ENCODE data around the gene RNF175. TPM values are rescaled to one million over a fixed set of nuclear protein-coding genes. Genes with fewer than 3 reads are reported as not detected.

The RNF175 gene
- total and polyA plus RNA-seq, 2 donors: 0.14 to 0.19 TPM

DNA sequence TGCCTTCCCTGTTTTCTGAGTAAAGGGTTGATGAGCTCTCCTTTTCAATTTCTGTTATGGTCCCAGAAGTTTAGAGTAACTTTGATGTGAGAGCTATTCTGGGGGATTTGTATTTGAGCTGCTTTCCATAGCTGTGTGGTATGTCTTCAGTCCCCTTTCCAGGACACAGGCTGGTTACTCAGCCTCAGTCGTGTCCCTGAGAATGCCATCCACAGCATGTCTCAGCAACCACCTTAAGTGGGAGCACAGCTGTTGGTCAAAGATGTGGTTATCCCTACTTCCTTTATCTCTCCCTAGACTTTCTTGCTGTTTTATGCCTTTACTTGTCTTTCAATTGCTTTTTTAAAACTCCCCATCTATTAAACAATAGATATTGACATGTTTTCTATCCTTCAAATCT is 37.8 kb downstream of the RNF175 start:
- no peaks in the 10 kb centered on the region for H3K9me3 ChIP-seq (ENCODE audit: control insufficient read depth in 2 of 2, insufficient read depth in 1 of 2, low read length in 1 of 2)
- DNase-seq (ENCODE audit: low read depth in 6 of 9, low spot score in 9 of 9): no peak
- no peak overlapping the region for H3K27ac ChIP-seq (ENCODE audit: low read depth in 1 of 2, low read length in 1 of 2)
- H3K4me3 ChIP-seq (ENCODE audit: low read length in 2 of 2): no peak overlapping the region
- no peaks in the 10 kb centered on the region for H3K36me3 ChIP-seq (ENCODE audit: control insufficient read depth in 2 of 2, insufficient read depth in 2 of 2, low read length in 1 of 2)
- no peaks in the 10 kb centered on the region for H3K27me3 ChIP-seq (ENCODE audit: control insufficient read depth in 2 of 2, insufficient read depth in 1 of 2, low read length in 1 of 2)
- 63% methylated on average over 1 of the region's 1 CpG for WGBS
- peaks cover 0 to 6% of the 10 kb centered on the region in 2 donors for H3K4me1 ChIP-seq (ENCODE audit: control insufficient read depth in 2 of 2, insufficient read depth in 2 of 2, low read length in 2 of 2)

- Histone ChIP-seq H3K27me3 (ENCODE audit: control insufficient read depth in 2 of 2, insufficient read depth in 1 of 2, low read length in 1 of 2) (no peaks in the 10 kb centered on the region), H3K27ac (ENCODE audit: low read depth in 1 of 2, low read length in 1 of 2) (no peak overlapping the region), H3K36me3 (ENCODE audit: control insufficient read depth in 2 of 2, insufficient read depth in 2 of 2, low read length in 1 of 2) (no peaks in the 10 kb centered on the region), H3K4me3 (ENCODE audit: low read length in 2 of 2) (no peak overlapping the region), H3K4me1 (ENCODE audit: control insufficient read depth in 2 of 2, insufficient read depth in 2 of 2, low read length in 2 of 2) (no peaks in the 10 kb centered on the region), H3K9me3 (ENCODE audit: control insufficient read depth in 2 of 2, insufficient read depth in 1 of 2, low read length in 1 of 2) (no peaks in the 10 kb centered on the region)
- no peak for DNase-seq (ENCODE audit: low read depth in 6 of 9, low spot score in 9 of 9)
- WGBS: 93% methylated on average over 2 of the region's 2 CpGs
Measured at GRCh38 chr4:153713866-153714646, 45.8 kb downstream of the RNF175 start.

DNA sequence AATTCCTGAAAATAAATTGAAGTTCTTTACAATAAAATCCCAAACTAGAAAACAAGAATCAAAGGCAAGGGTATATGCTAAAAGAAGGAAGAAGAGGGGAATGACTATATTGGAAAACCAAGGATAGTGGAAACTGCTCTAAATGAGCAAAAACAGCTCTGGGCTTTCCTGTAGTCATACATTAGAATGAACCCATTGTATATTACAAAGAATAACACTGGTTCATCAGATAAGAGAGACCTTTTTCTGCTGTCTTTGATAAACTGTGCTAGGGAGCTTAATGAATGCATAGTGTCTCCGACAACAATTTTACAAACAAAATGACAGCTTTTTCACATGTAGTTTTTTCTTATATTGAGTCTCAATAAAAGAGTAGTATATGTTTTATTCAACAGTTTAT is 49.1 kb downstream of the RNF175 start:
- WGBS: 99% methylated on average over 1 of the region's 1 CpG
- Histone ChIP-seq H3K27me3 (ENCODE audit: control insufficient read depth in 2 of 2, insufficient read depth in 1 of 2, low read length in 1 of 2) (no peaks in the 10 kb centered on the region), H3K9me3 (ENCODE audit: control insufficient read depth in 2 of 2, insufficient read depth in 1 of 2, low read length in 1 of 2) (no peaks in the 10 kb centered on the region), H3K36me3 (ENCODE audit: control insufficient read depth in 2 of 2, insufficient read depth in 2 of 2, low read length in 1 of 2) (no peaks in the 10 kb centered on the region), H3K4me3 (ENCODE audit: low read length in 2 of 2) (no peak overlapping the region), H3K4me1 (ENCODE audit: control insufficient read depth in 2 of 2, insufficient read depth in 2 of 2, low read length in 2 of 2) (peaks cover 0 to 2% of the 10 kb centered on the region in 2 donors), H3K27ac (ENCODE audit: low read depth in 1 of 2, low read length in 1 of 2) (no peak overlapping the region)
- no peak for DNase-seq (ENCODE audit: low read depth in 6 of 9, low spot score in 9 of 9)

GRCh38 chr4:153706519-153706918 is 53.3 kb downstream of the RNF175 start:
- H3K4me1 ChIP-seq (ENCODE audit: control insufficient read depth in 2 of 2, insufficient read depth in 2 of 2, low read length in 2 of 2): peaks cover 0 to 3% of the 10 kb centered on the region in 2 donors
- H3K27me3 ChIP-seq (ENCODE audit: control insufficient read depth in 2 of 2, insufficient read depth in 1 of 2, low read length in 1 of 2): no peaks in the 10 kb centered on the region
- no peaks in the 10 kb centered on the region for H3K9me3 ChIP-seq (ENCODE audit: control insufficient read depth in 2 of 2, insufficient read depth in 1 of 2, low read length in 1 of 2)
- no peak overlapping the region for H3K27ac ChIP-seq (ENCODE audit: low read depth in 1 of 2, low read length in 1 of 2)
- no peaks in the 10 kb centered on the region for H3K36me3 ChIP-seq (ENCODE audit: control insufficient read depth in 2 of 2, insufficient read depth in 2 of 2, low read length in 1 of 2)
- no peak for DNase-seq (ENCODE audit: low read depth in 6 of 9, low spot score in 9 of 9)
- no peak overlapping the region for H3K4me3 ChIP-seq (ENCODE audit: low read length in 2 of 2)

DNA sequence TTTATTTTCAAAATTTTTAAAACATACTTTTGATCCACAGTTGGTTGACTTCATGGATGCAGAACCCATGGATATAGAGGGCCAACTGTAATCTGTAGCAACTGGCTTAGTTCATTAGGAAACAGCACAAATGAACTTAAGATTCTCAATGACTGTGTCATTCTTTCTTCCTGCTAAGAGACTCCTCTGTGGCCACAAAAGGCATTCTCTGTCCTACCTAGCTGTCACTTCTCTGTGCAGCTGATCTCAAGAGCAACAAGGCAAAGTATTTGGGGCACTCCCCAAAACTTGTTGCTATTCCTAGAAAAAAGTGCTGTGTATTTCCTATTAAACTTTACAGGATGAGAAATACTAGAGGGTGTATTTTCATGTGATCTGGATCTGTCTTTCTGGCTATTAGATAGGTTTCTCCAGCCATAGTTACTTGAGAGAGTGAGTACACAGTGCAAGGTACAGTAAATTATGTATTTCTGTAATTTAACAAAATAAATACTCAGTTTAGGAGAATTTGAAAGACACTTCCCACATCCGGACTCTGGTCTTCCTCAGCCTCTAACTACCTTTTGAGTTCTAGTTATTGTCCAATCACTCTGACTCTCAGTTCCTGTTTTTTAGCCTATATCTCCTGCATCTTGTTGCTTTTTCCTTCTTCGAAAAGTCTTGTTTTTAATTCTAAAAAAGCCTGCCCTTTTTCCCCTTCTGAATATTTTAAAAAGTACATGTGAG is 53.9 kb downstream of the RNF175 start:
- DNase-seq (ENCODE audit: low read depth in 6 of 9, low spot score in 9 of 9): peak in 2 of 9 donors; percentile 10 to 41
- H3K36me3 ChIP-seq (ENCODE audit: control insufficient read depth in 2 of 2, insufficient read depth in 2 of 2, low read length in 1 of 2): no peaks in the 10 kb centered on the region
- H3K27me3 ChIP-seq (ENCODE audit: control insufficient read depth in 2 of 2, insufficient read depth in 1 of 2, low read length in 1 of 2): no peaks in the 10 kb centered on the region
- H3K4me3 ChIP-seq (ENCODE audit: low read length in 2 of 2): no peak overlapping the region
- no peak overlapping the region for H3K27ac ChIP-seq (ENCODE audit: low read depth in 1 of 2, low read length in 1 of 2)
- H3K9me3 ChIP-seq (ENCODE audit: control insufficient read depth in 2 of 2, insufficient read depth in 1 of 2, low read length in 1 of 2): no peaks in the 10 kb centered on the region
- peaks cover 0 to 3% of the 10 kb centered on the region in 2 donors for H3K4me1 ChIP-seq (ENCODE audit: control insufficient read depth in 2 of 2, insufficient read depth in 2 of 2, low read length in 2 of 2)
- WGBS: 36% methylated on average over 2 of the region's 2 CpGs

DNA sequence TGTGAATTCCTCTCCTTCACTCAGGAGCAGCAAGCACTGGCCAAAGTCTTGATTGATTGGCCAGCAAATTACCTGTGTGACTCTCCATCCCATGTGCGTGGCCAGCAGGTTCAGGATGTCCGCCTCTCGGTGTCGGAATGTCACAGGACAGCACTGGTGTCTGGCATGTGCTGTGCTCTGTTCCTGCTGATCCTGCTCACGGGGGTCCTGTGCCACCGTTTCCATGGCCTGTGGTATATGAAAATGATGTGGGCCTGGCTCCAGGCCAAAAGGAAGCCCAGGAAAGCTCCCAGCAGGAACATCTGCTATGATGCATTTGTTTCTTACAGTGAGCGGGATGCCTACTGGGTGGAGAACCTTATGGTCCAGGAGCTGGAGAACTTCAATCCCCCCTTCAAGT is 55.3 kb downstream of the RNF175 start:
- Histone ChIP-seq H3K4me1 (ENCODE audit: control insufficient read depth in 2 of 2, insufficient read depth in 2 of 2, low read length in 2 of 2) (peaks cover 0 to 3% of the 10 kb centered on the region in 2 donors), H3K27me3 (ENCODE audit: control insufficient read depth in 2 of 2, insufficient read depth in 1 of 2, low read length in 1 of 2) (no peaks in the 10 kb centered on the region), H3K9me3 (ENCODE audit: control insufficient read depth in 2 of 2, insufficient read depth in 1 of 2, low read length in 1 of 2) (no peaks in the 10 kb centered on the region), H3K36me3 (ENCODE audit: control insufficient read depth in 2 of 2, insufficient read depth in 2 of 2, low read length in 1 of 2) (no peaks in the 10 kb centered on the region), H3K4me3 (ENCODE audit: low read length in 2 of 2) (no peak overlapping the region), H3K27ac (ENCODE audit: low read depth in 1 of 2, low read length in 1 of 2) (no peak overlapping the region)
- WGBS: 97% methylated on average over 7 of the region's 7 CpGs
- no peak for DNase-seq (ENCODE audit: low read depth in 6 of 9, low spot score in 9 of 9)

- peaks cover 1 to 13% of the 10 kb centered on the region in 2 donors for H3K9me3 ChIP-seq (ENCODE audit: control insufficient read depth in 2 of 2, insufficient read depth in 1 of 2, low read length in 1 of 2)
- 24% methylated on average over 9 of the region's 9 CpGs for WGBS
- H3K4me1 ChIP-seq (ENCODE audit: control insufficient read depth in 2 of 2, insufficient read depth in 2 of 2, low read length in 2 of 2): peaks cover 5 to 14% of the 10 kb centered on the region in 2 donors
- H3K27me3 ChIP-seq (ENCODE audit: control insufficient read depth in 2 of 2, insufficient read depth in 1 of 2, low read length in 1 of 2): peaks cover 24 to 43% of the 10 kb centered on the region in 2 donors
- peaks cover 0 to 3% of the 10 kb centered on the region in 2 donors for H3K36me3 ChIP-seq (ENCODE audit: control insufficient read depth in 2 of 2, insufficient read depth in 2 of 2, low read length in 1 of 2)
- H3K27ac ChIP-seq (ENCODE audit: low read depth in 1 of 2, low read length in 1 of 2): no peak overlapping the region
- DNase-seq (ENCODE audit: low read depth in 6 of 9, low spot score in 9 of 9): peak in 1 of 9 donors; percentile 14
- H3K4me3 ChIP-seq (ENCODE audit: low read length in 2 of 2): peak overlapping the region; percentile 44 to 55
Measured at GRCh38 chr4:153684971-153685371, 74.9 kb downstream of the RNF175 start.

DNA sequence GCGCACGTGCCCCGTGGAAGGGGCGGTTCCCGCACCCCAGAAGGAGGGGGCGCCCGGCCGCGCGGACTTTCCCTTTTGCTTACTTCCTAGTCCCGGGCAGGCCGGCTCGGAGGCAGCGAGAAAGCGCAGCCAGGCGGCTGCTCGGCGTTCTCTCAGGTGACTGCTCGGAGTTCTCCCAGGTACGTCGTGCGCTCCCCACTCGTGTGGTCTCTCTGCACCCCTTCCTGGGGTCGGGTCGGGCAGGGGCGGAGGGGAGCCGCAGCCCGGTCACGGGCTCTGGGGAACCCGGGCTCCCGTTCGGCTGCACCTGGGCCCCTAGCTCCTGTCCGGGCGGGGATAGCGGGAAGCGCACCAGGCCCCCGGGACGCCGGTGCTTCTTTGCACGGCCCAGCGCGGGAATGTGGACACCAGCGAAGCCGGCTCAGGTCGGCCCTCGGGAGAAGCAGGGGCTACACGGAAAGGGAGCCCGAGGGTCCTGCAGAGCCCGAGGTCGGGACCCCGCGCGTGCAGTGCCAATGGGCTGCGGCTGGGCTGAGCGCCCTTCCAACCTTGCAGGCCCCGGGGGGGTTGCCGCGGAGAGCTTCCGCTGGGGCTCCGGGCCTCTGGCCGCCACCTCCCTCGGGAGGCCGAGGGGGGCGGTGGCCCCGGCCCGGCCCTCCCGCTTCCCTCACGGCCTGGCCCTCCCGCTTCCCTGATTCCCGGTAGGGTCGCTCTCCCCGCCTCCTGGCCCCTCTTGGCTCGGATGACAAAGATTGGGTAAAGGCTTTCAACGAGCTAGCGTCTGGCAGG is 75.4 kb downstream of the RNF175 start, which contains the start of gene TLR2:
Gene TLR2 (plus strand): TSS at position 99 of the 789 bp plus-strand sequence. CDS start 18,628 bp downstream, outside the sequence.
- Histone ChIP-seq H3K36me3 (ENCODE audit: control insufficient read depth in 2 of 2, insufficient read depth in 2 of 2, low read length in 1 of 2) (peaks cover 0 to 3% of the 10 kb centered on the region in 2 donors), H3K27ac (ENCODE audit: low read depth in 1 of 2, low read length in 1 of 2) (no peak within 1 kb of the TSS), H3K4me3 (ENCODE audit: low read length in 2 of 2) (peak within 1 kb of the TSS; percentile 44 to 55), H3K27me3 (ENCODE audit: control insufficient read depth in 2 of 2, insufficient read depth in 1 of 2, low read length in 1 of 2) (peaks cover 24 to 43% of the 10 kb centered on the region in 2 donors), H3K4me1 (ENCODE audit: control insufficient read depth in 2 of 2, insufficient read depth in 2 of 2, low read length in 2 of 2) (peaks cover 5 to 14% of the 10 kb centered on the region in 2 donors), H3K9me3 (ENCODE audit: control insufficient read depth in 2 of 2, insufficient read depth in 1 of 2, low read length in 1 of 2) (peaks cover 0 to 11% of the 10 kb centered on the region in 2 donors)
- peak in 4 of 9 donors; percentile 12 to 56 (median 30) for DNase-seq (ENCODE audit: low read depth in 6 of 9, low spot score in 9 of 9)
- under 1% methylated on average over 75 of the region's 75 CpGs for WGBS
